DOHH2 (cell line): ENCODE results near the gene PNPLA5.
A peak's percentile ranks its signal among the peaks of the same experiment; 100 is the strongest.

Experiments
- H3F3A ChIP-seq: fragments of 200-600 bp; sonication (generic), shearing (Covaris generic); 2 replicates; pipeline ENCODE4 v1.6.0; 2016; ENCODE audit warnings: antibody characterized with exemption, mild to moderate bottlenecking; ENCODE audit not compliant: control insufficient read depth, insufficient read depth
- H3K27ac ChIP-seq: fragments of 200-600 bp; sonication (generic); 2 replicates; pipeline ENCODE4 v1.5.1; 2014; ENCODE audit warnings: low read depth, mild to moderate bottlenecking, low read length, moderate library complexity
- H3K27me3 ChIP-seq: fragments of 200-600 bp; sonication (generic); 2 replicates; pipeline ENCODE4 v1.6.1; 2014; ENCODE audit warnings: mild to moderate bottlenecking, low read length, mixed read lengths; ENCODE audit not compliant: control insufficient read depth
- H3K36me3 ChIP-seq: fragments of 200-600 bp; sonication (generic); 2 replicates; pipeline ENCODE4 v1.6.1; 2014; ENCODE audit warnings: mild to moderate bottlenecking, low read length, moderate library complexity, mixed read lengths; ENCODE audit not compliant: control insufficient read depth
- H3K4me1 ChIP-seq: fragments of 200-600 bp; sonication (generic); 2 replicates; pipeline ENCODE4 v1.6.1; 2014; ENCODE audit warnings: mild to moderate bottlenecking, low read length, mixed read lengths; ENCODE audit not compliant: control insufficient read depth
- H3K4me2 ChIP-seq: fragments of 200-600 bp; sonication (generic); 2 replicates; pipeline ENCODE4 v1.6.0; 2014; ENCODE audit warnings: mild to moderate bottlenecking, low read length, moderate library complexity
- H3K4me3 ChIP-seq: fragments of 200-600 bp; sonication (generic); 2 replicates; pipeline ENCODE4 v1.5.1; 2014; ENCODE audit warnings: mild to moderate bottlenecking, low read length, mixed read lengths
- H3K79me2 ChIP-seq: fragments of 200-600 bp; sonication (generic); 2 replicates; pipeline ENCODE4 v1.6.1; 2014; ENCODE audit warnings: mild to moderate bottlenecking, low read length, mixed read lengths; ENCODE audit not compliant: control insufficient read depth
- H3K9me2 ChIP-seq: fragments of 200-600 bp; sonication (generic); replicated peaks from 2 replicates; pipeline ENCODE4 v1.6.1; 2014; ENCODE audit warnings: mild to moderate bottlenecking, low read length, mixed read lengths; ENCODE audit not compliant: control insufficient read depth
- H3K9me3 ChIP-seq: fragments of 200-600 bp; sonication (generic); 2 replicates; pipeline ENCODE4 v1.6.1; 2014; ENCODE audit warnings: antibody characterized with exemption, low read length, mixed read lengths; ENCODE audit not compliant: control insufficient read depth, insufficient read depth
- H4K20me1 ChIP-seq: fragments of 200-600 bp; sonication (generic); 2 replicates; pipeline ENCODE4 v1.6.0; 2014; ENCODE audit warnings: low read depth, mild to moderate bottlenecking, antibody characterized with exemption, low read length, moderate library complexity; ENCODE audit not compliant: control insufficient read depth, insufficient read depth
- CTCF ChIP-seq: fragments of 200-600 bp; sonication (generic); IDR thresholded peaks from one replicate; pipeline ENCODE4 v1.5.1; 2014; ENCODE audit warnings: antibody characterized with exemption, mild to moderate bottlenecking, low read depth, low read length; ENCODE audit not compliant: poor library complexity, severe bottlenecking
- EZH2phosphoT487 ChIP-seq: fragments of 200-600 bp; sonication (generic); IDR thresholded peaks from 2 replicates; pipeline ENCODE4 v1.6.1; 2017; ENCODE audit warnings: borderline replicate concordance, mild to moderate bottlenecking, antibody characterized with exemption, low read length, moderate library complexity, mixed read lengths

The PNPLA5 gene

GRCh38 chr22:43848366-43849171 is 43.2 kb downstream of the PNPLA5 start:
- Histone ChIP-seq H4K20me1 (no peaks in the 10 kb centered on the region), H3K4me2 (no peak overlapping the region), H3K4me1 (no peaks in the 10 kb centered on the region), H3K9me3 (no peaks in the 10 kb centered on the region), H3K27me3 (no peaks in the 10 kb centered on the region), H3K36me3 (no peaks in the 10 kb centered on the region), H3K27ac (no peak overlapping the region), H3F3A (no peaks in the 10 kb centered on the region), H3K9me2 (no peaks in the 10 kb centered on the region), H3K4me3 (no peak overlapping the region), H3K79me2 (no peaks in the 10 kb centered on the region)
- no peak for TF ChIP-seq EZH2phosphoT487
- TF ChIP-seq CTCF: peak; percentile 11

- Histone ChIP-seq H3K36me3 (no peaks in the 10 kb centered on the region), H3K79me2 (no peaks in the 10 kb centered on the region), H3K9me2 (no peaks in the 10 kb centered on the region), H3K27ac (no peak overlapping the region), H3K4me1 (no peaks in the 10 kb centered on the region), H3K4me3 (no peak overlapping the region), H3K9me3 (no peaks in the 10 kb centered on the region), H4K20me1 (no peaks in the 10 kb centered on the region), H3F3A (no peaks in the 10 kb centered on the region), H3K4me2 (no peak overlapping the region), H3K27me3 (no peaks in the 10 kb centered on the region)
- no peak for TF ChIP-seq CTCF
- TF ChIP-seq EZH2phosphoT487: no peak
These were observed 44.2 kb downstream of the PNPLA5 start for GRCh38 chr22:43847376-43848289.

- TF ChIP-seq EZH2phosphoT487 (no peak), CTCF (no peak)
- Histone ChIP-seq H3K4me3 (no peak overlapping the region), H3K9me2 (no peaks in the 10 kb centered on the region), H3K9me3 (no peaks in the 10 kb centered on the region), H3K27ac (no peak overlapping the region), H3K27me3 (no peaks in the 10 kb centered on the region), H3K36me3 (no peaks in the 10 kb centered on the region), H3K4me1 (no peaks in the 10 kb centered on the region), H3K79me2 (no peaks in the 10 kb centered on the region), H3K4me2 (no peak overlapping the region), H4K20me1 (no peaks in the 10 kb centered on the region), H3F3A (no peaks in the 10 kb centered on the region)
These were observed 44.8 kb downstream of the PNPLA5 start for GRCh38 chr22:43846966-43847365.
